Activated naive CD4-positive, alpha-beta T cell (primary cell): ENCODE measurements around the gene AKAP10.
"Not testable (repeated sequence)": the region's sequence is repeated elsewhere in the genome, so short reads cannot be mapped to it uniquely, and the experiment has no call there.

Experiments used
- DNase-seq, 4 experiments: peaks; one replicate each; lab custom pipeline; 2025; lab: John Stamatoyannopoulos, UW

Gene AKAP10

DNA sequence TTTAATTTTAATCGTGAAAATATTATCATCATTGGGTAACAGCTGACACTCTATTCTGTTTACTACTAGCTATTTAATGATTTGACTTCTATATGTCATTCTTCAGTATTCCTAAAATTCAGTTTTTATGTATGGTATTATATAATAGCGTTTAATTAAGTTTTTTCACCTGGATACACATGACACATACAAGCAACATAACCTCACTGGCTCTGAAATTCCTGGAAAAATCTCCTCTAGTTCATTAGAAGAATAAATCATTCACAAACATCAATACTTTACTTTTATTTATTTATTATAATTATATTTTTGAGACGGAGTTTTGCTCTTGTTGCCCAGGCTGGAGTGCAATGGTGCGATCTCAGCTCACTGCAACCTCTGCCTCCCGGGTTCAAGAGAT, 44.0 kb downstream of the AKAP10 start:
- DNase-seq: no peak

DNA sequence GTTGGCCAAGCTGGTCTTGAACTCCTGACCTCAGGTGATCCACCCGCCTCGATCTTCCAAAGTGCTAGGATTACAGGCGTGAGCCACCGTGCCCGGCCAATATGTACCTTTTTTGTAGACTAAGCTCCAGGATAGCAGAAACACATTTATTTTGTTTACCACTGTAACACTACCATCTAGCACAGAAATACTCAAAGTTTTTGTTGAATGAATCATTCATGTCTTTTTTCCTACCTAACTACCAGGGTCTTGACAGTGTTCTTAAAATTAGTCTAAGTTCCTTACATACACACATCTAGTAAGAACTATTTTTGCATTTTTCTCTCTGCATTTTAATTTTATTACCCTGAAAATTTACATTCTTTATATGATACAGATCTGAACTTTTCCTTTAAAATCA, 44.4 kb downstream of the AKAP10 start:
- DNase-seq: no peak

DNA sequence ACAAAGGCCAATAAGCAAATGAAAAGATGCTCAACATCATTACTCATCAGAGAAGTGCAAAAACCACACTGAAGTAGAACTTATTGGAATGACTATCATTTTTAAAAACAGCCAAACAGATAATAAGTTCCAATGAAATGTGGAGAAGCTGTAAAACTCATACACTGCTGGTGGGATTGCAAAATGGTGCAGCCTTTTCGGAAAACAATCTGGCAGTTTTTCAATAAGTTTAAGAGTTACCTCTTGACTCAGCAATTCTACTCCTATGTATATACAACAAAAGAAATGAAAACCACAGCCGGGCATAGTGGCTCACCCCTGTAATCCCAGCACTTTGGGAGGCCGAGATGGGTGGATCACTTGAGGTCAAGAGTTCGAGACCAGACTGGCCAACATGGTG, 49.3 kb downstream of the AKAP10 start:
- no peak for DNase-seq

DNA sequence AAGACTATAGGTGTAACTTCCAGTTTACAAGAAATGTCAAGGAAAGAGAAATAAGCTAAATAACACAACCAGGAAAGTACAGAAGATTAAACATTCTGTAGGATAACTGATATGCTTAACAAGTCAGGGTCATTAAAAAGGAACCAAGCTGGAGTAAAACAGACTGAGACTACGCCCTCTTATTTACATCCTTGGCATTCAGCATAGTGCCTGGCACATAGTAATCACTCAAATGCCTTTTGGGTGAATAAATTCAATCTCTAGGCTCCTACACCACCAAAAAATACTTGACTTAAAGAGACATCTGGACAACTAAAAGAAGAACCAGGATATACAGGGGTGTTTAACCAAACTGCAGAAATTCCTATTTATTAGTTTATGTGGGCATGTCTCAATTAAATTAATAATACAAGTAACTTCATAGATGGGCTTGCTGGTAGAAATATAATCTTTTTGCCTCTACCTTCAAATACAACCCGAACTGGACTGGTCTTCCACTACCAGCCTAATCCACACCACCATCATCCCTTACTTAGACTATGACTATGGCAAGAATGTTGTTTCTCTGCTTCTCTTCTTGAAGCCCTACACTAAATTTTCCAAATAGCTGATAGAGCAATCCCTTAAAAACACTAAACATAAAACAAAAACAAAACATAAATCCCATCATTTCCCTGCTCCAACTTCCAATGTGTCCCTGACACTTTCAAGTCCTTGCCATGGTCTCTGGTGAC, 62.2 kb downstream of the AKAP10 start:
- DNase-seq: no peak

DNA sequence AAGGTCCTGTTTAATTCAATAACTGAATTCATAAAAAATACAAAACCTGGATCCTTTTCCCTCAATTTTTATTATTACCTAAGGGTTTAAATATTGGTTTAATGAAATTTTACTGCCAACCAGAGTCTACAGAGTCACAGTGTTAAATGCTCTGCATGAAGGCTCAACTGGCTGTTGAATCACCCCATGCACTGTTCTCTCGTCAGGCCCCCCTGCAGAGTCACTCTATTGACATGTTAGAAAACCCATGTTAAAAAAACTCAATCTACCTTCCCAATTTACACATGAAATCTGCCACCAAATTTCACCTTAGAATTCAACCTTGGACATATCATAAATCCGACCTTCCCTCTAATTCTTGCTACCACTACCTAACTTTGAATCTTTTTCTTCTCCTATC, 66.6 kb downstream of the AKAP10 start:
- DNase-seq: no peak

GRCh38 chr17:19909139-19909538, 68.5 kb downstream of the AKAP10 start:
- DNase-seq: no peak

DNA sequence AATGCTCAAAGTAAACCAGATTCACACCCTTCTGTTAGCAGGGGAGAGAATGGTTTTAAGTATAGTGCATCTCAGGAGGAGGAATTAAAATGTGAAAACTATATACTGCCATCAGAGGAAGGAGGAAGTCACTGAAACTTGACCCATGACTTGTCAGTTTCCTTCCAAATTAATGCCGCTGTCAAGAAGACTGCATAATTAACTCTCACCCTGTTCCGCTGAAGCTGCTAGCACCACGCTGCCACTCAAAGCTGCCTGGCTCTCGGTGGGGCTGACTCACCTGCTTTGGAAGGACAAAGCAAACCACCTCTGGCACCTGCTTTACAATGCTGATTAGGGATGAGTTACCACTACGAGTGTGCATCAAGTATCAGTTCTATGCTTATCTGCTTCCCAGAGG, 72.1 kb downstream of the AKAP10 start:
- DNase-seq: no peak

- DNase-seq: no peak
Observed at GRCh38 chr17:19904924-19905323, 72.7 kb downstream of the AKAP10 start.

- DNase-seq: no peak
Observed at GRCh38 chr17:19904412-19904811, 73.2 kb downstream of the AKAP10 start.

- no peak for DNase-seq
Observed at GRCh38 chr17:19900809-19901208, 76.8 kb downstream of the AKAP10 start.

DNA sequence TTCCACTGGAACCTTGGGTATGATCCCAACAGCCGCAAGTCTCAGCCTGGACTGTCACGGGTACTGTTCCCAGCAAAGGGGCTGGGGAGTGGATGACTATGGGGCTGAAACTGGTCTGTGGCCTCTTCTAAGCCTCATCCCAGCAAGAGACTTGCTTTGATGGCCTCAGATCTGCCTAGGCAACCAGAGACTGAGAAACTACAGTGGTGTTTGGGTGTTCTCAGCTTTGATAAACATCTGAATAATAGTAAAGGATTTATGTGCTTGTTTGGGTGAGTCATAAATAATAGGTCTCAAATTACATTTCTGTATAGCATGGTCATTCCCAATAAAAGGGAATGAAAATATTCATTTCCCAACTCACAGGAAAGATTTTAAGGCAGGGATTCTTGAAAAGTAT, 79.7 kb downstream of the AKAP10 start:
- no peak for DNase-seq

DNA sequence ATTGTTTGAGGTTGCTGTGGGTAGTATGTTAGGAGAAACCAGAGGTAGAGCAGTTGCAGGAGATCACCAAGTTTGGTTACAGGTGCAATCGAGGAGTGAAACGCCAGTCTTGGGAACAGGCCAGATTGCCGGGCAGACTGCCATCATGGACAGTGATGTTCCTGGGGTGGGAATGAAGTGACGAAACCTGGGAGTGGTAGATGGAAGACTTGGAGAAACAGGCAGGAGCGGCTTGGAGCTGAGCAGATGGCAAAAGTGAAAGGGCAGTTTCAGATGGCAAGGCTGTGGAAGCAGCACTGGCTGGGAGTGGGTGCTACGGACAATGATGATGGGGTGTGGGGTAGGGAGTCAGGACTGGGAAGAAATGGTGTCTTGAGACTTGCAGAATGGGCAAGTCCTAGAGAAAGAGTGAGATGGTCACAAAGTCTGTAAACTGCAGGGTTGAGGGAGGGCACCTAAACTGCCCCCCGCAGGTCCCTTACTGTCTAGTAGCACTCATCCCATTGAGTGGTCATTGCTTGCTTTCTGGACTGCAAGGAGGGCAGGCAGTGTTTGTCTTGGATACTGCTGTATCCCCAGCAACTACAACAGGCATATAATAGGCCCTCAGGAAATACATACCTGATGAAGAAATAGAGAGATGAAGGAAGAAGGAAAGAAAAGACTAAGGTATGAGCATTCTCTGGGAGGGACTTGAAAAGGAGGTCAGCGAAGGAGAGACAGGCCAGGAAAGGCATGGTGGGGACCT, 80.4 kb downstream of the AKAP10 start:
- no peak for DNase-seq

GRCh38 chr17:19896679-19897078, 80.9 kb downstream of the AKAP10 start:
- DNase-seq: no peak

- DNase-seq: not testable (repeated sequence)
Observed at GRCh38 chr17:19890554-19890953, 87.1 kb downstream of the AKAP10 start.

GRCh38 chr17:19890001-19890400, 87.6 kb downstream of the AKAP10 start:
- DNase-seq: not testable (repeated sequence)

DNA sequence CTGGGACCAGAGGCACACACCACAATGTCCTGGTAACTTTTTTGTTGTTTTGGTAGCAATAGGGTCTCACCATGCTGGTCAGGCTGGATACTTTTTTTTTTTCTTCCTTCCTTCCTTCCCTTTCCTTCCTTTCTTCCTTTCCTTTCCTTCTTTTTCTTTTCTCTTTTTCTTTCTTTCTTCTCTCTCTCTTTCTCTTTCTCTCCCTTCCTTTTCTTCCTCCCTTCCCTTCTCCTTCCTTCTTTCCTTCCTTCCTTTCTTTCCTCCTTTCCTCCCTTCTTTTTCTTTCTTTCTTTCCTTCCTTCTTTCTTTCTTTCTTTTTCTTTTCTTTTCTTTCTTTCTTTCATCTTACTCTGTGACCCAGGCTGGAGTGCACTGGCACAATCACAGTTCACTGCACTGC, 91.5 kb downstream of the AKAP10 start:
- DNase-seq: no peak

DNA sequence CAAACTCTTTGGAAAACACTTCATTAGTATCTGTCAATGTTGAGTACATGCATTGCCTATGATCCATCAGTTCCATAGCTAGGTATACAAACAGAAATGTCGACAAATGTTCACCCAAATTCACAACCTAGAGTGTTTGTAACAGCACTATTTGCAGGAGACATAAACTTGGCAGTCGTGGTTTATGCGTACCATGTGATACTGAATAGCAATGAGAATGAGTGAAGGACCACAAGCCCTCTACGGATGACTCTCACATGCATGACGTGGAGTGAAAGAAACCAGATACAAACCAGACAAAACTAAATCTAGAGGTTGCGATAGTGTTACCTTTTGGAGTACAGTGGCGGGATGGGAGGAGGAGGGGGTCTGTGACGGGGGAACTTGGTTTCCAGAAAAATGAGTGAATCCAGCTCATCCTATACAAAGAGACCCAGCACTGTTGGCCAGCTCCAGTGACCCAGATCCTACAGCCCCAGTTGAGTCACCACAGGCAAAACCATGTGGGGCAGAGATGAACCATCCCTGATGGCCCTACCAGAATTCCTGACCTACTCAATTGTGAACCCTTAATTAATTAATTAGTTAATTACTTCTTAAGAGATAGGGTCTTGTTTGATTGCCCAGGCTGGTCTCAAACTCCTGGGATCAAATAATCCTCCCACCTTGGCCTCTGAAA, 94.0 kb downstream of the AKAP10 start:
- DNase-seq: no peak

- DNase-seq: no peak
Observed at GRCh38 chr17:19880393-19880792, 97.2 kb downstream of the AKAP10 start.

GRCh38 chr17:19877364-19877945, 100.2 kb downstream of the AKAP10 start:
- DNase-seq: no peak

- peak in 2 of 4 experiments; percentile 22 to 27 for DNase-seq
Observed at GRCh38 chr17:19876529-19877161, 101.0 kb downstream of the AKAP10 start.

DNA sequence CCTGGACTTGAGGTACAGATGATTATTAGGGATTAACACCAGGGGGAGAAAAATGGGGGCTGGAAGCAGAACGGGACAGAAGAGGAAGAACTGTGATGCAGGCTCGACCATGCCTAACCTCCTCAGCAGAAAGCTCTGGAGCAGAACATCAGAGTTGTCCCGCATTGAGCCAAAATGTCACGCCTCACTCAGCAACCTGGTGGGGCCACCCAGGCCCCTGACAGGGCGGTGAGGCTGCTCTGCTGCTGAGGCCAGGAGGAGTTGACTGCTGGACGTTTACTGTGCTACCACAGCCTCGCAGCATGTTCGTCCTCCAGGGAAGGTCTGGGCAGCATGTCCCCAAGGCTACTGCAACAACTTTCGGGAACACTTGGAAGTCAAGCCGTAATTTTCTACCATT, 103.4 kb downstream of the AKAP10 start:
- DNase-seq: no peak

DNA sequence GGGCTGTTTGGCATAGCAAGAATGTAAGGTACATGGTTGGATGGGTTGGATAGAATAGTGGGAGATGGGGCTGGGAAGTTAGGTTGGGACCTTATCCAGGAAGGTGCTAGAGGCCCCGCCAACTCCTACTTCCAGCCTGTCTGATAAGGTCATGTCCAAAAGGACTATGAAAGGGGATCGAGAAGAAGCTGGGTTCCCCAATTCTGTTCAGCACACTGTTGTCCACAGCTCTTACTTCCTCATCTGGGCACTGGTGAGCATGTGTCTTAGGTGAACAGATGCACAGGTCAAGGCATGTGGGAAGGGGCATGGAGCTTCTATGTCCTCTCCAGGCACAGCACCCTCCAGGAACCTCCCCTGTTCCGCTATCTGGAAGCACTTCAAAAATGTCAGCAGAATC, 104.3 kb downstream of the AKAP10 start:
- DNase-seq: no peak
